Measurements from ENCODE around the gene SIPA1L2. TPM values are rescaled to one million over a fixed set of nuclear protein-coding genes. Genes with fewer than 3 reads are reported as not detected.

The SIPA1L2 gene
- total RNA-seq (2022; extraction: Qiagen RNA extraction): 6.7 to 8.6 TPM (median 7.5 TPM) in 5 replicates

GRCh38 chr1:232630047-232630893, at the start of gene SIPA1L2:
SIPA1L2 (minus strand) TSS chr1:232630133; CDS start chr1:232515339, 114,794 bp downstream.

Other genes starting within 250 kb of the SIPA1L2 start
- gene MAP10, start 175.3 kb upstream of the SIPA1L2 start, total RNA-seq (2022; extraction: Qiagen RNA extraction): 0.64 to 1.0 TPM (median 0.98 TPM) in 5 replicates

All from A549 treated with dexamethasone at 1 μM for 4 hours (cell line).